Mesenteric fat pad (tissue), 1 donor: Measurements from ENCODE around the gene LYRM9. TPM values are rescaled to one million over a fixed set of nuclear protein-coding genes. Genes with fewer than 3 reads are reported as not detected.
"Not testable (repeated sequence)": the region's sequence is repeated elsewhere in the genome, so short reads cannot be mapped to it uniquely, and the experiment has no call there.

Experiments used
- DNase-seq: peaks from one replicate; pipeline ENCODE4 v3.0.0-alpha.2; 2020; ENCODE audit warnings: low spot score
- total RNA-seq: library from RNA; stranded (reverse); fragmentation: NEBNext Ultra II Directional; extraction: Animal tissue kit (Norgen Biotek cat#: 25700); gene quantifications from one replicate; pipeline ENCODE4 v1.2.1, GENCODE V29; 2021
- donor health status: DM: yes; HTN: yes; CAD: no.

Gene LYRM9
- total RNA-seq, 1 donor from 2014 or later, result 10.4 TPM

DNA sequence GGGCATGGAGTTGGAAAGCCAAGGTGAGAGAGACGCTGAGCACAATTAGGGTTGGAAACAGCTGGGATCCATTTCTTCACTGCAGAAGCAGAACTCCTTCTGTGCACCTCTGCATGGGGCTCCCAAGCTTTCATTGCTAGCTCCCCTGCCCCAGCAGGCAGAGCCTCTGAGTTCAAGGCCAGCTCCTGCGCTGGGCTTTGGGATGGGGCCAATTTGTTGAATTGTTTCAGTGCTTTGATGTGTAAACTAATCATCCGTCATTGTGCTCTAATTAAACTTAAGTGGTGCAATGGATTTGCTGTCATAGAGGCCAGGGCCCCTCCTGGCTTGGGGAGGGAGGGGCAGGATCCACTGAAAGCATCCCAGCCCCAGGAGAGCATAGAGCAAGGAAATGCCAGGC lies 13.5 kb upstream of the LYRM9 start:
- DNase-seq, result no peak

GRCh38 chr17:27906226-27906580 lies 13.0 kb upstream of the LYRM9 start:
- no peak for DNase-seq

- DNase-seq, result no peak
Measured at GRCh38 chr17:27905447-27906225, 12.5 kb upstream of the LYRM9 start.

GRCh38 chr17:27904534-27905446 lies 11.6 kb upstream of the LYRM9 start:
- DNase-seq, result no peak

DNA sequence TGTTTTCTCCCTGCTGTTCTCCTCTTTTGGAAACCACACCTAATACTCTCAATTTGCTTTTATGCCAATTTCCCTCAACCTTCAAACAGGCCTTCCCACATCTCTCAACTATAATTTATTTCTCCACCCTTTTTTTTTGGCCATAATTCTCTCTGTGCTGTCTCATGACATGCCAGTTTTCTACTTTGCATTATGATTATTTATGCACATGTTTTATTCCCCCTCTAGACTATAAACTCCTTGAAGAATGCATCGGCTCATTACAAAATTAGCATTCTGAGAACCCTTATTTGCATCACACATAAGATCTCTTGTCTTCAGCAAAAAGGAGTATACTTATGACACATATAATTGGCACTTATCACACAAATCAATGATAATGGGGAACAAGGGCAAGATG lies 10.9 kb upstream of the LYRM9 start:
- DNase-seq, result no peak

- no peak for DNase-seq
Measured at GRCh38 chr17:27899525-27899924, 6.4 kb upstream of the LYRM9 start.

DNA sequence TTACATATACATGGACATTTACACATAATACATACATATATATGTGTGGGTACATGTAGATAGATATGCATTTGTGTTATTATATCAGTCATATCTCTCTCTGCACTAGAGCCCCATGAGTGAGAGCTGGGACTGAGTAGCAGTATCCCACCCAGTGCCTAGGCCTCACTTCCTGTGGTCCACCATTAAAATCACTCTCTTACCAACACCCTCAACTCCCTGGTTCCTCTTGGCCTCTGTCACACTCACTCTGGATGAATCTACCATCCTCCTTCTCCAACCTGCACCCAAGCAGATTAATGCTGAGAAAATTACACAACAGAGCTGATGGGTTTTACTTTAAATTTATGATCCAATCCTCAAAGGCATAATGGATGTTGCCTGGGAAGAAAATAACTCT lies 4.9 kb upstream of the LYRM9 start:
- DNase-seq, result no peak

DNA sequence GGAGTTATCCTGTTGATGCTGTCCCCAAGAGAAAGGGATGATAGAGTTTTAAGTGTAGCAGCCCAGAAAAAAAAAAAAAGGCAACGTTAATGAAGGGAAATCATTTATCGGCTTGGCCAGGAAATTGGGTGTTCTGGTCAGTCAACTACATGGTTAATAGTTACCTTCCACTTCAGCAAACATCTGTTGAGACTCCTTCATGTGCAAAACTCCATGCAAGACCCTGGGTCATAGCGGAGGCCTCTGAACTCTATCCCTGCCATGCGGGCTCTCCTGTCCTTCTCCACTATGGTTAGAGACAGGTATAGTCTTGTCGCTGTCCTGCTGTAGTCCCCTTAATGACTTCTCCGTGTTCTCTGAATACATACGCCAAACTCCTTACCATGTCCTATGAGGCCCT lies 3.5 kb upstream of the LYRM9 start:
- no peak for DNase-seq

DNA sequence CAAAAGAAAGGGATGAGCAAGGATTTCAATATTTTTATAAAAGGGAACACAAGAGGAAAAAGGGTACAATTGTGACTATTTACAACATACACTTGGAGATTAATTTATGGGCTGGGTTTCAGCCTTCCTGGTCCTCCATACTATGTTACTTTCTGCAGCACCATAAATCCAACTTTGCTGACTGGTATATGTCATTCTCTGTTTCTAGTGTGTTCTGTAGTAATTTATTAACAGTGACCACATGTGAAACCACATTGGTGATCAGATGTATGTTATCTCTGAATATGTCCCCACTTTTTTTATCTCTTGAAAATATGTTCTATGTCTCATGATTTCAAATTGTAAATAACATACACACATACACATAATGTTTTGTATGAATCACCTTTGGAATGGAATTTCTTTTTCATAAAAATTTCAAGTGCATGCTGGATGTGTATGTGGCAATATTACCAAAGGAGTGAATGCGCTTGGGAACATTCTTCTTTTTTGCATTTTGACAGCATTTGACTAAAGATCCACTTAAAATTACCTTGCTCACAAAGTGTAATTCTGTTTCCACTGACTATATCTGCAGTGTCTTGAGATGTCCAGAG lies 2.9 kb upstream of the LYRM9 start:
- DNase-seq, result no peak

DNA sequence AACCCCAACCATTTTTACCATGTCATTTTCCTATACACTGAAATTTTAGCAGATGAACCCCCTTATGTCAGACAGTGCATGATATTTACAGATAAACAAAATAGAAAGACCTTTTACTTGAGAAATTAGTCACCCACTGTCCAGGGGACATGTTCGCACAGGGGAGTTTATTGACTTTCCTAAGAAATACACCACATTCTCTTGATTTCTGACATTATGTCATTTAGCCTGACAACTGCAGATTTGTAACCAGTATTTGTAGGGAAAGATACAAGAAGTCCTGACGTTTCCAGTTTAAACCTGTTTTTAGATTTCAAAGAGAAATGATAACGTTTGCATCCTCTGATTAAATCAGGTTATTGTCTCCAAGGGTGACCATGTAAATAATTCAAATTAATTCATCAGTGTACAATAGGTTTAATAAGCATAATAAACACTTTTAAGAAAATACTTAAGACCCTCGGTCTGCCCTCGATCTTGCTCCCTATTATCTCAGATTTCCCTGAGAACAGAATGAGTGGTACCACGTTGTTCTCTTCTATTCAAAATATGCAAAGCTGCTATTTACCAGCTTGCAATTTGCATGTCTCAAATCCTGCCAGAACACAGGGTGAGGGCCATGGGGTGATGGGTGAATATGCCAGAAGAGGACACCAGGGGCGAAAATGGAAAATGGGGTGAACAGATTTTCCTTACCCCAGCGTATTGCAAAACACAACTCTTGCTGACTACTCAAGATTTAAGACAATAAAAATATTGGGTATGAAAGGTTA lies 2.1 kb upstream of the LYRM9 start:
- DNase-seq, result no peak

DNA sequence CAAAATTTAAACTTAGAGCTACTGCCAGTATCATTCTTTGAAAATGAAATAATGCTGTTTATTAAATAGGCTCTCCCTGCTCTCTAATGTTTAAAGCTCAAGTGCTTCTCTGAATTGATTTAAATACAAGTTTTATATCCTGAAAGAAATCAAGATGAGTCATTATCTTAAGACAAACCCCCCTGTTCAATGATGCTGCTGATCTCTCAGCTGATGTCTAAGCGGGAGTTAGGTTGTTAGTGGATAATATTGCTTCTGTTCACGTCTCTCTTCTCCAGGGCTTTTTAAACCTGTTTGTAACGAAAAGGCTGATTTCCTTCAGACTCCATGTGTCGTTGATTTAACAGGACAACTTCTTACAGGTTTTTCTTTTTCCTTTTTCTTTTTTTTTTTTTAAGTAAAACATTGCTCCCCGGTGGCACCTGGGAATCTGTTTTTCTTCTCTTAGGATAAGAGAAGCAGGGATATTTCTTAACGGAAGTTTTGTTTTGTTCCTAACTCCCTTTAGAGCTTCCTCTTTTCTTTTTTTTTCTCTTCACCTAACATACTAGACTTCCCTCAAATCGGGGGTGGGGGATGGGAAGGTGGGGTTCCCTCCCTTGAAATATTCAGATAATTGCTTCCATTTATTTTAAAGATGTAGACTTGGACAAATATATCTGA lies 807 bp upstream of the LYRM9 start:
- DNase-seq, result no peak

- no peak for DNase-seq
Measured at GRCh38 chr17:27892542-27892865, 661 bp downstream of the LYRM9 start.

DNA sequence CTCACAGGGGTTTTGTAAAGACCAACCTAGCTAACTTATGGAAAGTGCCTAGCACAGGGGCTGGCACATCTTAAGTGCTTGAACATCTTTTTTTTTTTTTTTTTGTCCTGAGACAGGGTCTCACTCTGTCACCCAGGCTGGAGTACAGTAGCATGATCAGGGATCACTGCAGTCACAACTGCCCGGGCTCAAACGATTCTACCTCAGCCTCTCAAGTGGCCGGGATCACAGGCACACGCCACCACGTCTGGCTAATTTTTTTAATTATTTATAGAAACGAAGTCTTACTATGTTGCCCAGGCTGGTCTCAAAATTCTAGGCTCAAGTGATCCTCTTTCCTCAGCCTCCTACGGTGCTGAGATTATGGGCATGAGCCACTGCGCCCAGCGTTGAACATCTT lies 1.3 kb downstream of the LYRM9 start:
- peak; percentile 77 for DNase-seq

DNA sequence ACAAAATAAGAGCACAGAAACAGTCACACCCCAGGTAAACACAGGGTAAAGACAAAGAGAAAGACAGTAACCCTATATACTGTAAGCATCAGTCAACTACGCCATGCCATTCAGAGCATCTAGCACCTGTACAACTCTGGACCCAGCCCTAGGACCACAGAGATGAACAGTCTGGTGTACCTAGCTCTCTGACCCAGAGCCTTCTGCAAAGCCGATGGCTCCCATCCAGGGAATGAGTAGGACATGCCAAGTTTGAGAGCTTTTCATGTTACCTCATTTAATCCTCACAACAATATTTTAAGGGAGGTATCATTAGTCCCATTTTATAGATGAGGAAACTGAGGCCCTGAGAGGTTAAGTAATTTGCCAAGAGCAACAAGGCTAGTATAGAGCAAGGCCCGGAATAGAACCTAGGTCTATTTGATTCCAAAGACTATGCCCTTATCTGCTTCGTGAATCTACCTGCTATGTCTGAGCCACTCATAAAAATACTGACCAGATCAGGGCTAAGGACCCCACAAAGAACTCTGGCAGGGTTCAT lies 3.4 kb downstream of the LYRM9 start:
- DNase-seq, result no peak

GRCh38 chr17:27888945-27889344 lies 4.2 kb downstream of the LYRM9 start:
- no peak for DNase-seq

GRCh38 chr17:27888067-27888466 lies 5.1 kb downstream of the LYRM9 start:
- no peak for DNase-seq

- not testable (repeated sequence) for DNase-seq
Measured at GRCh38 chr17:27886348-27886906, 6.7 kb downstream of the LYRM9 start.

DNA sequence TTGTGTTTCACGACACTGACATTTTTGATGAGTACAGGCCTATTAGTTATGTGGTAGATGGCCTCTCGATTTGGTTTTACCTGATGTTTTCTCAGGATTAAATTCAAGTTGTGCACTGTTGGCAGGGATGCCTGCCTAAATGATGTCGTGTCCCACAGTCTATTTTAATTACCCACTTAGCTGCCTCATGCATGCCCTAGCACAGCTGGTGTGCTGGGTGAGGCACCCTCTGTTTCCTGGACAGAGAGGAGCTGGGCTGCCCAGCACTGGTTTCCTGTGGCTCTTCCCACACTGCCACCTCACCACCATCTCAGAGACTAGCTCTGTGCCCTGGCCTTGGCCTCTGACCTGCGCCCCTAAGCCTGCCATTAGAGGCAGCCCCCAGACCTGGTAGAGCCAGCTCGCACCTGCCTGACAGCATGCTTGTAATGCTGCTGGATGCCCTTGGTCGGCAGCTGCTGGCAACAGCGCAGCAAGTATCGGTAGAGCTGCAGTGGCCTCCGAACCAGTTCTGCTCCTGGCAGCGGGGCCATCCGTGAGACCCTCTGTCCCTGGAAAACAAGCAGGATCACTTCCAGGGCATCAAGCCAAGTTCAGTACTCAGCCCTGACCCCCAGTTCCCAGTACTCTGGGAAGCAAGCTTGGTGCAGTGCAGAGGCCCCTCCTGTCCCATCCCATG lies 10.9 kb downstream of the LYRM9 start:
- no peak for DNase-seq

DNA sequence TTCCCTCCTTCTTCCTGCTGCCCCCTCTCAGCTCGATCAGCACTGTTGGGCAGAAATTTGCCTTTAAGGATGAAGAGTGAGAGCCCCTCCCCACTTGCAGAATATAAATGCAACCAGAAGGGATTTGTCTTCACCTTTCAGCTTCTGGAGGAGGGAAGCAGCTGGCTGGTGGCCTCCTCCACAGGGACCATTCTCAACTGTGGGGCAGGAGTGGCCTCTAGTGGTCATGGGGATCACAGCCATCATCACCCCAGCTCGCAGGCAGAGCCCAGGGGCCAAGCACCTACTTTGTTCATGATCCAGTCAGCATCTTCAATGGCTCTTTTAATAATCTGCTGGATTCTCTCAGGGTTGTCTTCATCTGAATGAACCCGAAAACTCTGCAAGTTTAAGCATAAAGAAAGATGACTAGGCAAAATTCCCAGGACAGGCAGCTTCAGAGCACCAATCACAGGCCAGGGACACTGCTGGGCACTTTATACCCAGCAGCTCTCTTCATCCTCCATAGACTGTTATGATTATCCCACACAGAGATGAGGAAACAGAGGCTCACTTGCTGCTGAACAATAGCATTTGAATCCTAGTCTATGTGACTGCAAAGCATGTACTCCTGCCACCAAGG lies 13.1 kb downstream of the LYRM9 start:
- no peak for DNase-seq
